ENCODE measurements around the gene SP3. TPM values are rescaled to one million over a fixed set of nuclear protein-coding genes. Genes with fewer than 3 reads are reported as not detected.

SP3 gene
- total and polyA plus RNA-seq, 2 of the 8 experiments (the other 6 are each of a cell fraction or from before 2014, with no cell fraction given): 31.0 to 92.1 TPM

DNA sequence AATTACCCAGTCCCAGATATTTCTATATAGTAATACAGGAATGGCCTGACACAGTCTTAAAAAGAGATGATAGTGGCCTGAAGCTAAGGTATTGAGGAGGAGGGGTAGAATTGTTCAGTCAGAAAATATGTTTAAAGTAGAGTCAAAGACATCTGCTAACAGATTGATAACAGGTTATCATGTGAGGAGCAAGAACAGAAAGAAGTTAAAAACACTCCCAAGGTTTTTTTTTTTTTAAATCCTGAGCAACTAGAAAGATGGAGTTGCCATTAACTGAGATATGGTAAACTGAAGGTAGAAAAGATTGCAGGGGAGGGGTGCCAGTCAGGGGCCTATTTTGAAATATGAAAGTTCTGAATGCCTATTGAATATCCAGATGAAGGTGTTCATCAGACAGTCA lies 43.1 kb downstream of the SP3 start:
- Histone ChIP-seq H2AFZ (ENCODE audit: low read length) (no peak overlapping the region), H2BK12ac (ENCODE audit: low read depth, low read length) (no peak overlapping the region), H3K23ac (ENCODE audit: insufficient read length) (no peak overlapping the region), H3K9ac (replicated peaks in 1 of 4; ENCODE audit: extremely low read depth in 1 of 4, low read depth in 3 of 4, low read length in 3 of 4) (no peak overlapping the region), H2AK5ac (ENCODE audit: low read depth, low read length) (no peak overlapping the region), H3K27ac (ENCODE audit: low read depth, low read length) (no peak overlapping the region), H3K4me2 (ENCODE audit: insufficient read depth in 1 of 2, low read depth in 2 of 2, low read length in 2 of 2) (no peak overlapping the region), H3K23me2 (ENCODE audit: low read depth, low read length) (no peaks in the 10 kb centered on the region), H3K4me3 (ENCODE audit: extremely low read depth in 1 of 4, insufficient read depth in 2 of 4, low read depth in 3 of 4, low read length in 4 of 4) (no peak overlapping the region), H4K5ac (ENCODE audit: insufficient read length, low read depth, low read length) (no peak overlapping the region), H2BK5ac (ENCODE audit: low read depth, low read length) (no peak overlapping the region), H3K14ac (ENCODE audit: insufficient read length) (no peak overlapping the region), H3K4me1 (replicated peaks in 1 of 4; ENCODE audit: control insufficient read depth in 3 of 4, insufficient read depth in 4 of 4, low read length in 3 of 4) (no peaks in the 10 kb centered on the region), H3K79me1 (ENCODE audit: low read depth, low read length) (peaks cover 6% of the 10 kb centered on the region), H2BK20ac (ENCODE audit: low read length) (no peak overlapping the region), H3K27me3 (replicated peaks in 1 of 4; ENCODE audit: control insufficient read depth in 3 of 4, extremely low read depth in 1 of 4, insufficient read depth in 3 of 4, low read length in 3 of 4) (no peaks in the 10 kb centered on the region), H2BK120ac (replicated peaks; ENCODE audit: low read depth, low read length) (no peak overlapping the region), H3K36me3 (ENCODE audit: control insufficient read depth in 2 of 4, insufficient read depth in 4 of 4, low read length in 3 of 4) (peaks cover 0 to 16% (median 4%) of the 10 kb centered on the region in 4 experiments; a peak in 3 of 8 replicates), H4K91ac (replicated peaks; ENCODE audit: insufficient read length, low read length) (no peak overlapping the region), H4K8ac (ENCODE audit: extremely low read depth, insufficient read depth, low read length) (no peak overlapping the region), H3K56ac (replicated peaks; ENCODE audit: insufficient read length, low read depth, low read length) (no peak overlapping the region), H3K18ac (ENCODE audit: extremely low read depth, low read length) (no peak overlapping the region), H2BK15ac (ENCODE audit: low read length) (no peak overlapping the region), H4K20me1 (replicated peaks in 1 of 2; ENCODE audit: control insufficient read depth in 1 of 2, insufficient read depth in 2 of 2, low read length in 2 of 2) (peaks cover 3 to 12% of the 10 kb centered on the region in 2 experiments), H3K9me3 (ENCODE audit: insufficient read depth in 2 of 2, low read depth in 1 of 2, low read length in 1 of 2) (no peaks in the 10 kb centered on the region), H3K4ac (replicated peaks; ENCODE audit: insufficient read length, low read depth, low read length) (no peak overlapping the region), H3K79me2 (ENCODE audit: control insufficient read depth in 1 of 2, insufficient read depth in 2 of 2, low read length in 2 of 2) (peaks cover 0 to 96% of the 10 kb centered on the region in 2 experiments; a peak in 2 of 4 replicates)
- DNase-seq (ENCODE audit: low read depth in 1 of 2, low spot score in 2 of 2) (no peak), FAIRE-seq (no peak)
- TF ChIP-seq FOSL1 (IDR thresholded peaks at IDR 0.05; ENCODE audit: insufficient read depth, low read depth, low read length) (no peak), TBP (IDR thresholded peaks at IDR 0.05; ENCODE audit: low read depth, low read length) (no peak), CEBPB (IDR thresholded peaks at IDR 0.05; ENCODE audit: low read depth, low read length) (no peak), ZNF274 (IDR thresholded peaks at IDR 0.05; ENCODE audit: borderline replicate concordance, extremely low read depth, low read length) (no peak), TAF7 (optimal IDR thresholded peaks at IDR 0.05; ENCODE audit: borderline replicate concordance, low read depth, low read length) (no peak), SAP30 (IDR thresholded peaks at IDR 0.05; ENCODE audit: insufficient read depth, insufficient replicate concordance, low read length) (no peak)
- TF ChIP-seq, protein P1, sequence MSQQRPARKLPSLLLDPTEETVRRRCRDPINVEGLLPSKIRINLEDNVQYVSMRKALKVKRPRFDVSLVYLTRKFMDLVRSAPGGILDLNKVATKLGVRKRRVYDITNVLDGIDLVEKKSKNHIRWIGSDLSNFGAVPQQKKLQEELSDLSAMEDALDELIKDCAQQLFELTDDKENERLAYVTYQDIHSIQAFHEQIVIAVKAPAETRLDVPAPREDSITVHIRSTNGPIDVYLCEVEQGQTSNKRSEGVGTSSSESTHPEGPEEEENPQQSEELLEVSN (IDR thresholded peaks at IDR 0.05): no peak
- CTCF ChIA-PET (ENCODE audit: partially characterized antibody): no interaction called here
- POLR2A ChIA-PET (ENCODE audit: partially characterized antibody): interaction anchor here (0.8 kb wide), 1 partner anchor 9 kb away, joined by 3 read pairs; no protein-coding TSS in a partner anchor

All from H1 (cell line).